Smooth muscle cell of the pulmonary artery (primary cell): ENCODE data around the gene CILP2. TPM values are rescaled to one million over a fixed set of nuclear protein-coding genes. Genes with fewer than 3 reads are reported as not detected.

Source experiments
- total RNA-seq: library from RNA; depleted of rRNA; stranded (reverse); fragments of >200 nt; gene quantifications from 2 replicates; pipeline ENCODE4 v1.2.3, GENCODE V29; 2014

CILP2 gene, protein sequence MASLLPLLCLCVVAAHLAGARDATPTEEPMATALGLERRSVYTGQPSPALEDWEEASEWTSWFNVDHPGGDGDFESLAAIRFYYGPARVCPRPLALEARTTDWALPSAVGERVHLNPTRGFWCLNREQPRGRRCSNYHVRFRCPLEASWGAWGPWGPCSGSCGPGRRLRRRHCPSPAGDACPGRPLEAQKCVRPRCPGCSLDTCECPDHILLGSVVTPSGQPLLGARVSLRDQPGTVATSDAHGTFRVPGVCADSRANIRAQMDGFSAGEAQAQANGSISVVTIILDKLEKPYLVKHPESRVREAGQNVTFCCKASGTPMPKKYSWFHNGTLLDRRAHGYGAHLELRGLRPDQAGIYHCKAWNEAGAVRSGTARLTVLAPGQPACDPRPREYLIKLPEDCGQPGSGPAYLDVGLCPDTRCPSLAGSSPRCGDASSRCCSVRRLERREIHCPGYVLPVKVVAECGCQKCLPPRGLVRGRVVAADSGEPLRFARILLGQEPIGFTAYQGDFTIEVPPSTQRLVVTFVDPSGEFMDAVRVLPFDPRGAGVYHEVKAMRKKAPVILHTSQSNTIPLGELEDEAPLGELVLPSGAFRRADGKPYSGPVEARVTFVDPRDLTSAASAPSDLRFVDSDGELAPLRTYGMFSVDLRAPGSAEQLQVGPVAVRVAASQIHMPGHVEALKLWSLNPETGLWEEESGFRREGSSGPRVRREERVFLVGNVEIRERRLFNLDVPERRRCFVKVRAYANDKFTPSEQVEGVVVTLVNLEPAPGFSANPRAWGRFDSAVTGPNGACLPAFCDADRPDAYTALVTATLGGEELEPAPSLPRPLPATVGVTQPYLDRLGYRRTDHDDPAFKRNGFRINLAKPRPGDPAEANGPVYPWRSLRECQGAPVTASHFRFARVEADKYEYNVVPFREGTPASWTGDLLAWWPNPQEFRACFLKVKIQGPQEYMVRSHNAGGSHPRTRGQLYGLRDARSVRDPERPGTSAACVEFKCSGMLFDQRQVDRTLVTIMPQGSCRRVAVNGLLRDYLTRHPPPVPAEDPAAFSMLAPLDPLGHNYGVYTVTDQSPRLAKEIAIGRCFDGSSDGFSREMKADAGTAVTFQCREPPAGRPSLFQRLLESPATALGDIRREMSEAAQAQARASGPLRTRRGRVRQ
- 0.17 and 0.20 TPM in 2 replicates for total RNA-seq

DNA sequence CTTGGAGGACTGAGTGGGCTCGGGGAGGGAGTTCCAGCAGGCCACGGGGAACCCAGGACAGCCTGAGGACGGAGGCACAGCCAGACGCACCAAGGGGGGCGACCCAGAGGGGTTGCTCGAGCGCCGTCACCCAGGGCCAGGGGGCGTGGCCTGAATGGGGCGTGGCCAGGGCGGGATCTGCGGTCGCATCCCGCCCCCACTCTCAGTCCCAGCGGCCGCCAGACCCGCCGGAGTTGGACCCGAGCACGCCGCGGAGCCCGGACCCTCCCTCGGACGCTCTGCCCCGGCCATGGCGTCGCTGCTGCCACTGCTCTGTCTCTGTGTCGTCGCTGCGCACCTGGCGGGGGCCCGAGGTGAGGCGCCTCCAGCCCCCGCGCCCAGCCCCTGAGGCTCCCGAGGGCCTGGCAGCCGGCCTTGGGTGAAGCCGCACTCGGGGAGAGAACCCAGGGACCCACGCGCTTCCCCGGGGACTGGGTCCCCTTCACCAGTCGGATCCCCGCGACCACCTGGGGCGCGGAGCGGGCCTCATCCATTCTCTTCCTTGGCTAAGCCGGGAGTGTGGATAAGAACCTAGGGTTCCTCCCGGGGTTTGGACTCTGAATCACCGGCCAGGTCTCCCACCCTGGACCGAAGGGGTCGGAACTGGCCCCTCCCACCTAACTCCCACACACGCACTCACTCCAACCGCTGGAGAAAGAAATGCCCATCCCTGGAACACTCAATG, at the start of gene CILP2:
Gene CILP2, plus strand, starts transcription at position 205 of the 724 bp plus-strand sequence. Its CDS starts 85 bp downstream, at position 290.

DNA sequence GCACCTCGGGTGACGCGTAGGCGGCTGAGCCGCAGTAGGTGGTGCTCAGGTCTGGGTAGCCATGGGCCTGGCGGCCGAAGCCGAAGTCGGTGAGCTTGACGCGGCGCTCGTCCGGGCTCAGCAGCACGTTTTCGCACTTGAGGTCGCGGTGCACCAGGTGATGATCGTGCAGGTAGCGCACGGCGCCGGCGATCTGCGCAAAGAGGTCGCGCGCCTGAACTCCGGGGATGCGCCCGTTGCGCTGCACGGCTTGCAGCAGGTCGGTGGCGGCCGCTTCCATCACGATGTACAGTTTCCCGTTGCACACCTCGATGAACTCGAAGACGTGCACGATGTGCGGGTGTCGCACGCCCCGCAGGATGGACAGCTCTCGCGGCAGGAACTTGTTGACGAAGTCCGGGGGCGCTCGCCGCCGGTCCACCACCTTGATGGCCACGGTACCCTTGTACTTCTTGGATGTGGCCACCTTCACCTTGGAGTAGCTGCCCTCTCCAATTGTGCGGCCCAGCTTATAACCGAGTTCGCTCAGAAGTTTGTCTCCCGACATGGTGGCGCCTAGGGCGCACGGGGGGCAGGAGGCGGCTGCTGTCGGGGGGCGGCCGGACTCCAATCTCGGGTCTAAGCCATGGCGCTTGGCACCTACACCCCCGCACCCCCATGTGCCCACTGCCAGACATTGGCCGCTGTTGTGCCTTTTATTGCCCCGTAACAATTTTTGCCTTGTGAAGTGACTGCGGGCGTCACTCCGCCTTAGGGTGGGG, 23.0 kb upstream of the CILP2 start, which contains the start of gene TSSK6:
Gene TSSK6, minus strand, starts transcription at position 668 of the 761 bp plus-strand sequence. Its CDS starts 121 bp downstream, at position 547.

DNA sequence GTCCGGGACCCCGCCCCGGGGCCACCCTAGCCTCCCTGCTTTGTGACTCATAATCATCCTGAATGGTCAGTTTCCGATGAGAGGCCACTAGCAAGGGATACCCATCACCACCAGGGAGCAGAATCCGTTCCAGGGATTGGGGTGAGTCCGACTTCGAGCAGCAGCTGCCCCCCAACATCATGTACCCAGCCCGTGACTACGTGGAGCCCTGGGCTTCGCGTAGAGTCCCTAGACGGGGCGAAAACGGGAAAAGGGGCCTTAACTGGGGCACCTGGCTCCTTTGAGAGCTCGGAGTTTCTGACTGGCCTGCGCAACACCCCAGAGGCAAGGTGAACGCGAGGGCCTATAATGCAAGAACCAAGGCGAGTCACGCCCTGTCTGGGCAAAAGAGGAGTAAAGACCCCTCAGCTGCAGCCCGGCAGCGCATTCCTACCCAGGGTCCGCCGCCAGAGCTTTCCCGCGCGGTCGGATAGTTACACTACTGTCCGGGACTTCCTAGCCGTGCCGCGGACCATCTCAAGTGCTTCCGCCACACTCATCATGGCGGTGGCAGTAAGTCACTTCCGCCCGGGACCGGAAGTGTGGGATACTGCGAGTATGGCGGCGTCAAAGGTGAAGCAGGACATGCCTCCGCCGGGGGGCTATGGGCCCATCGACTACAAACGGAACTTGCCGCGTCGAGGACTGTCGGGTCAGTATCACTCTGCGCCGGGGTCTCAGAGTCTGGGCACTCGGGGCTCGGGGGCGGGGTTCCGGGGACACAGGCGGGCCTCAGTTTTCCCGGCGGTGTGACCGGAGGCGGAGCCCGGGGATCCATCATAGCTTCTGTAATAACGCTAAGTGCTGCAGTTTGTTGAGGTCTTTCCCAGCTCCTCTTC, 22.2 kb upstream of the CILP2 start, which contains the start of gene NDUFA13:
Gene NDUFA13, plus strand, starts transcription at position 584 of the 878 bp plus-strand sequence. Its CDS starts 14 bp downstream, at position 598.

GRCh38 chr19:19528721-19529490, 9.2 kb upstream of the CILP2 start, which contains the start of gene YJEFN3:
TSS of gene YJEFN3 (plus strand) at chr19:19528911. CDS start at chr19:19528933, 22 bp downstream.

Other genes starting within 250 kb of the CILP2 start
- 21.1 and 21.4 TPM in 2 replicates for gene SUGP1, start 217.8 kb upstream of the CILP2 start, total RNA-seq
- 39.6 and 45.3 TPM in 2 replicates for gene MAU2, start 217.4 kb upstream of the CILP2 start, total RNA-seq
- 40.3 and 55.7 TPM in 2 replicates for gene GATAD2A, start 132.6 kb upstream of the CILP2 start, total RNA-seq
- gene TSSK6, start 22.7 kb upstream of the CILP2 start, total RNA-seq: 1.7 and 1.8 TPM in 2 replicates
- gene NDUFA13, start 22.0 kb upstream of the CILP2 start, total RNA-seq: 128 TPM in 2 replicates
- gene YJEFN3, start 9.4 kb upstream of the CILP2 start, total RNA-seq: 0.26 and 0.40 TPM in 2 replicates
- 0.10 and 0.26 TPM in 2 replicates for gene PBX4, start 80.4 kb downstream of the CILP2 start, total RNA-seq
- 1.1 and 1.7 TPM in 2 replicates for gene LPAR2, start 90.0 kb downstream of the CILP2 start, total RNA-seq
- gene GMIP, start 105.4 kb downstream of the CILP2 start, total RNA-seq: 4.4 and 5.9 TPM in 2 replicates
- gene ATP13A1, start 125.4 kb downstream of the CILP2 start, total RNA-seq: 42.6 and 67.5 TPM in 2 replicates
- 4.6 and 5.4 TPM in 2 replicates for gene ZNF101, start 130.6 kb downstream of the CILP2 start, total RNA-seq
- gene ZNF14, start 194.8 kb downstream of the CILP2 start, total RNA-seq: 4.1 and 5.3 TPM in 2 replicates